Trophoblast cell (in vitro differentiated cells and primary cell): ENCODE results near the gene CLCF1.
A peak's percentile ranks its signal among the peaks of the same experiment; 100 is the strongest.

Source experiments
- DNase-seq, 2 donors: peaks; one replicate each; pipeline ENCODE4 v3.0.0-alpha.2; 2016
- H2AFZ ChIP-seq: 2 replicates; pipeline ENCODE4 v1.6.1; 2013; ENCODE audit warnings: low read length, moderate library complexity, mild to moderate bottlenecking; ENCODE audit not compliant: insufficient read depth, poor library complexity
- H2AK5ac ChIP-seq: 2 replicates; pipeline ENCODE4 v1.6.1; 2013; ENCODE audit warnings: mild to moderate bottlenecking, low read length
- H2BK120ac ChIP-seq: 2 replicates; pipeline ENCODE4 v1.6.1; 2013; ENCODE audit warnings: low read length, mild to moderate bottlenecking, moderate library complexity; ENCODE audit not compliant: insufficient read depth, poor library complexity
- H2BK12ac ChIP-seq: 2 replicates; pipeline ENCODE4 v1.6.1; 2013; ENCODE audit warnings: mild to moderate bottlenecking, low read length, moderate library complexity
- H2BK5ac ChIP-seq: 2 replicates; pipeline ENCODE4 v1.6.1; 2013; ENCODE audit warnings: low read length, low read depth, moderate library complexity, mild to moderate bottlenecking; ENCODE audit not compliant: poor library complexity
- H3K14ac ChIP-seq: 2 replicates; pipeline ENCODE4 v1.6.1; 2013; ENCODE audit warnings: mild to moderate bottlenecking, low read length
- H3K18ac ChIP-seq: 2 replicates; pipeline ENCODE4 v1.6.1; 2013; ENCODE audit warnings: mild to moderate bottlenecking, low read length
- H3K23ac ChIP-seq: 2 replicates; pipeline ENCODE4 v1.6.1; 2013; ENCODE audit warnings: low read length
- H3K27ac ChIP-seq: 2 replicates; pipeline ENCODE4 v1.5.1; 2013; ENCODE audit warnings: low read depth, mild to moderate bottlenecking, inconsistent platforms, low read length, moderate library complexity
- H3K27me3 ChIP-seq: 2 replicates; pipeline ENCODE4 v1.6.1; 2013; ENCODE audit warnings: inconsistent platforms, mild to moderate bottlenecking, low read length, moderate library complexity; ENCODE audit not compliant: insufficient read depth
- H3K36me3 ChIP-seq, 2 experiments: 1 replicate in 1 of 2; 2 replicates in 1 of 2; pipeline ENCODE4 v1.6.1; 2013; ENCODE audit warnings: low read length in 2 of 2, mild to moderate bottlenecking in 2 of 2, moderate library complexity in 1 of 2; ENCODE audit not compliant: insufficient read depth in 2 of 2, control insufficient read depth in 1 of 2
- H3K4ac ChIP-seq: 2 replicates; pipeline ENCODE4 v1.6.1; 2013; ENCODE audit warnings: low read depth, mild to moderate bottlenecking, low read length, moderate library complexity
- H3K4me1 ChIP-seq, 2 experiments: 1 replicate in 1 of 2; 2 replicates in 1 of 2; pipeline ENCODE4 v1.6.1; 2013; ENCODE audit warnings: low read length in 2 of 2, mild to moderate bottlenecking in 2 of 2, moderate library complexity in 1 of 2; ENCODE audit not compliant: insufficient read depth in 2 of 2, control insufficient read depth in 1 of 2
- H3K4me2 ChIP-seq: 2 replicates; pipeline ENCODE4 v1.6.1; 2013; ENCODE audit warnings: inconsistent platforms, mild to moderate bottlenecking, low read length, moderate library complexity
- H3K4me3 ChIP-seq: 2 replicates; pipeline ENCODE4 v1.5.1; 2013; ENCODE audit warnings: mild to moderate bottlenecking, low read depth, low read length, inconsistent platforms
- H3K79me1 ChIP-seq: one replicate; pipeline ENCODE4 v1.6.1; 2013; ENCODE audit warnings: low read length
- H3K79me2 ChIP-seq: 2 replicates; pipeline ENCODE4 v1.6.1; 2013; ENCODE audit warnings: low read length, mild to moderate bottlenecking; ENCODE audit not compliant: control insufficient read depth, insufficient read depth, poor library complexity
- H3K9ac ChIP-seq: 2 replicates; pipeline ENCODE4 v1.6.1; 2013; ENCODE audit warnings: mild to moderate bottlenecking, low read length
- H3K9me3 ChIP-seq: 2 replicates; pipeline ENCODE4 v1.6.1; 2013; ENCODE audit warnings: low read depth, mild to moderate bottlenecking, control low read depth, inconsistent platforms, low read length; ENCODE audit not compliant: insufficient read depth
- H4K12ac ChIP-seq: 2 replicates; pipeline ENCODE4 v1.6.1; 2013; ENCODE audit warnings: low read depth, mild to moderate bottlenecking, low read length, moderate library complexity
- H4K8ac ChIP-seq: 2 replicates; pipeline ENCODE4 v1.6.1; 2013; ENCODE audit warnings: low read depth, mild to moderate bottlenecking, low read length, moderate library complexity
- H4K91ac ChIP-seq: one replicate; pipeline ENCODE4 v1.6.1; 2013; ENCODE audit warnings: low read depth, mild to moderate bottlenecking, low read length, moderate library complexity
- WGBS: extraction: QIAGEN DNeasy Blood & Tissue Kit; methylation state at CpG from one replicate; pipeline ENCODE4 v1.1.7; 2013; ENCODE audit warnings: missing lambda C conversion rate; ENCODE audit not compliant: insufficient read length, insufficient coverage; ENCODE audit errors: extremely low coverage; 5-methylcytosine and 5-hydroxymethylcytosine counted together

Gene CLCF1

GRCh38 chr11:67420147-67420645, 46.8 kb upstream of the CLCF1 start:
- H2AFZ ChIP-seq, result peak overlapping the region; percentile 92
- peak overlapping the region; percentile 47 for H4K12ac ChIP-seq
- peak overlapping the region; percentile 98 for H3K4me2 ChIP-seq
- H4K91ac ChIP-seq, result peak overlapping the region; percentile 8
- DNase-seq, result no peak
- H3K9ac ChIP-seq, result peak overlapping the region; percentile 39
- no CpG with 5 or more reads among the region's 15 CpGs for WGBS
- peak overlapping the region; percentile 51 for H3K18ac ChIP-seq
- H3K4ac ChIP-seq, result peak overlapping the region; percentile 16
- no peak overlapping the region for H2BK5ac ChIP-seq
- H2AK5ac ChIP-seq, result peak overlapping the region; percentile 88
- H3K9me3 ChIP-seq, result peaks cover 2% of the 10 kb centered on the region
- peak overlapping the region; percentile 45 for H3K14ac ChIP-seq
- H3K4me3 ChIP-seq, result peak overlapping the region; percentile 74
- H3K27me3 ChIP-seq, result peaks cover 1% of the 10 kb centered on the region
- H3K79me1 ChIP-seq, result peaks cover 2% of the 10 kb centered on the region
- H3K23ac ChIP-seq, result no peak overlapping the region
- no peaks in the 10 kb centered on the region for H3K36me3 ChIP-seq
- peaks cover 2% of the 10 kb centered on the region for H3K79me2 ChIP-seq
- H2BK120ac ChIP-seq, result no peak overlapping the region
- H4K8ac ChIP-seq, result peak overlapping the region; percentile 72
- H2BK12ac ChIP-seq, result no peak overlapping the region
- peak overlapping the region; percentile 69 for H3K27ac ChIP-seq
- peaks cover 12 to 16% of the 10 kb centered on the region in 2 experiments for H3K4me1 ChIP-seq

GRCh38 chr11:67419325-67420049, 46.1 kb upstream of the CLCF1 start:
- no peak for DNase-seq
- Histone ChIP-seq H3K4me2 (no peak overlapping the region), H4K91ac (no peak overlapping the region), H2BK120ac (no peak overlapping the region), H3K27me3 (peaks cover 5% of the 10 kb centered on the region), H3K4me1 (peaks cover 12 to 16% of the 10 kb centered on the region in 2 experiments), H2BK5ac (no peak overlapping the region), H2AK5ac (no peak overlapping the region), H3K23ac (no peak overlapping the region), H3K9ac (no peak overlapping the region), H2AFZ (no peak overlapping the region), H3K4ac (no peak overlapping the region), H3K27ac (no peak overlapping the region), H4K8ac (no peak overlapping the region), H3K14ac (no peak overlapping the region), H3K36me3 (no peaks in the 10 kb centered on the region), H4K12ac (no peak overlapping the region), H3K4me3 (no peak overlapping the region), H3K79me2 (peaks cover 2% of the 10 kb centered on the region), H3K9me3 (peaks cover 2% of the 10 kb centered on the region), H3K18ac (no peak overlapping the region), H2BK12ac (no peak overlapping the region), H3K79me1 (peaks cover 2% of the 10 kb centered on the region)
- no CpG with 5 or more reads among the region's 21 CpGs for WGBS

- no peak overlapping the region for H3K9ac ChIP-seq
- H3K23ac ChIP-seq, result no peak overlapping the region
- no peak overlapping the region for H2BK120ac ChIP-seq
- H3K4ac ChIP-seq, result no peak overlapping the region
- H3K14ac ChIP-seq, result no peak overlapping the region
- peaks cover 2% of the 10 kb centered on the region for H3K79me1 ChIP-seq
- no peak for DNase-seq
- peaks cover 12 to 16% of the 10 kb centered on the region in 2 experiments for H3K4me1 ChIP-seq
- no peak overlapping the region for H4K8ac ChIP-seq
- WGBS, result no CpG with 5 or more reads among the region's 26 CpGs
- no peak overlapping the region for H4K12ac ChIP-seq
- H3K9me3 ChIP-seq, result peaks cover 2% of the 10 kb centered on the region
- H2BK12ac ChIP-seq, result no peak overlapping the region
- H2AFZ ChIP-seq, result no peak overlapping the region
- no peak overlapping the region for H2AK5ac ChIP-seq
- H3K79me2 ChIP-seq, result peaks cover 2% of the 10 kb centered on the region
- H3K18ac ChIP-seq, result no peak overlapping the region
- H3K36me3 ChIP-seq, result no peaks in the 10 kb centered on the region
- no peak overlapping the region for H4K91ac ChIP-seq
- no peak overlapping the region for H3K4me3 ChIP-seq
- no peak overlapping the region for H3K4me2 ChIP-seq
- H2BK5ac ChIP-seq, result no peak overlapping the region
- no peak overlapping the region for H3K27ac ChIP-seq
- H3K27me3 ChIP-seq, result peaks cover 5% of the 10 kb centered on the region
Measured at GRCh38 chr11:67418476-67419281, 45.3 kb upstream of the CLCF1 start.

- WGBS, result no CpG with 5 or more reads among the region's 12 CpGs
Measured at GRCh38 chr11:67417425-67417824, 44.0 kb upstream of the CLCF1 start.

More at GRCh38 chr11:67417425-67417824, 44.0 kb upstream of the CLCF1 start:
- Histone ChIP-seq H3K4me1 (peaks cover 9 to 10% of the 10 kb centered on the region in 2 experiments), H3K18ac (no peak overlapping the region), H3K79me1 (peaks cover 2% of the 10 kb centered on the region), H3K27me3 (peaks cover 5% of the 10 kb centered on the region), H2AFZ (no peak overlapping the region), H2AK5ac (no peak overlapping the region), H2BK12ac (no peak overlapping the region), H4K12ac (no peak overlapping the region), H2BK120ac (no peak overlapping the region), H3K36me3 (no peaks in the 10 kb centered on the region), H3K4ac (no peak overlapping the region), H3K4me3 (no peak overlapping the region), H3K27ac (no peak overlapping the region), H3K14ac (no peak overlapping the region), H4K8ac (no peak overlapping the region), H3K9me3 (no peaks in the 10 kb centered on the region), H3K23ac (no peak overlapping the region), H3K9ac (no peak overlapping the region), H2BK5ac (no peak overlapping the region), H4K91ac (no peak overlapping the region), H3K4me2 (no peak overlapping the region), H3K79me2 (peaks cover 2% of the 10 kb centered on the region)
- DNase-seq, result no peak
